Fibroblast of skin of scalp (primary cell): ENCODE data around the gene RUNX1.
A peak's percentile ranks its signal among the peaks of the same experiment; 100 is the strongest.
"Not testable (repeated sequence)": the region's sequence is repeated elsewhere in the genome, so short reads cannot be mapped to it uniquely, and the experiment has no call there.

ENCODE experiments used
- DNase-seq: peaks from one replicate; pipeline ENCODE4 v3.0.0-alpha.2; 2013

Gene RUNX1

GRCh38 chr21:34968414-34969333 lies 80.4 kb downstream of the RUNX1 start:
- DNase-seq, result no peak

GRCh38 chr21:34967509-34968289 lies 81.4 kb downstream of the RUNX1 start:
- peak; percentile 39 for DNase-seq

GRCh38 chr21:34966881-34967280 lies 82.2 kb downstream of the RUNX1 start:
- not testable (repeated sequence) for DNase-seq

GRCh38 chr21:34965200-34966174 lies 83.6 kb downstream of the RUNX1 start:
- peak; percentile 80 for DNase-seq

- DNase-seq, result no peak
Observed at GRCh38 chr21:34962586-34963222, 86.4 kb downstream of the RUNX1 start.

GRCh38 chr21:34962136-34962535 lies 87.0 kb downstream of the RUNX1 start:
- DNase-seq, result no peak

- DNase-seq, result no peak
Observed at GRCh38 chr21:34960687-34961086, 88.4 kb downstream of the RUNX1 start.

GRCh38 chr21:34959607-34960006 lies 89.5 kb downstream of the RUNX1 start:
- DNase-seq, result no peak

- DNase-seq, result no peak
Observed at GRCh38 chr21:34958040-34958439, 91.1 kb downstream of the RUNX1 start.

- no peak for DNase-seq
Observed at GRCh38 chr21:34956416-34957316, 92.4 kb downstream of the RUNX1 start.

GRCh38 chr21:34953950-34954349 lies 95.2 kb downstream of the RUNX1 start:
- DNase-seq, result no peak

- no peak for DNase-seq
Observed at GRCh38 chr21:34952701-34953100, 96.4 kb downstream of the RUNX1 start.

GRCh38 chr21:34951868-34952267 lies 97.2 kb downstream of the RUNX1 start:
- not testable (repeated sequence) for DNase-seq

GRCh38 chr21:34950980-34951379 lies 98.1 kb downstream of the RUNX1 start:
- no peak for DNase-seq

GRCh38 chr21:34949499-34949898 lies 99.6 kb downstream of the RUNX1 start:
- DNase-seq, result no peak

- DNase-seq, result no peak
Observed at GRCh38 chr21:34949030-34949429, 100.1 kb downstream of the RUNX1 start.

- DNase-seq, result no peak
Observed at GRCh38 chr21:34948157-34948556, 100.9 kb downstream of the RUNX1 start.

- peak; percentile 77 for DNase-seq
Observed at GRCh38 chr21:34946916-34947534, 102.1 kb downstream of the RUNX1 start.

GRCh38 chr21:34946385-34946840 lies 102.7 kb downstream of the RUNX1 start:
- no peak for DNase-seq

- no peak for DNase-seq
Observed at GRCh38 chr21:34945288-34945687, 103.8 kb downstream of the RUNX1 start.
